IMR-90 (cell line): ENCODE measurements around the gene AKAP6. TPM values are rescaled to one million over a fixed set of nuclear protein-coding genes. Genes with fewer than 3 reads are reported as not detected.

Experiments used
- ATAC-seq: fragments of 200-7000 bp; cut with Tn5 transposase; 2 replicates; pipeline ENCODE4 v1.9.1; 2020; ENCODE audit warnings: low read depth, mild to moderate bottlenecking, moderate library complexity
- BruUV-seq: library from RNA; stranded (reverse); fragments of 400-500 nt; replicated peaks from 2 replicates; lab custom pipeline; 2021; lab: Mats Ljungman, UMichigan
- CTCF ChIA-PET: fragments of 300-600 bp; formaldehyde crosslinking; extraction: SDS; loops from one replicate; lab custom pipeline; 2021; ENCODE audit warnings: antibody characterized with exemption; lab: Yijun Ruan, JAX
- POLR2A ChIA-PET: fragments of 300-600 bp; sonication (Branson Sonifier 250); formaldehyde crosslinking; loops from one replicate; lab custom pipeline; 2022; ENCODE audit warnings: antibody characterized with exemption; ENCODE audit not compliant: unreplicated experiment; lab: Charles Lee
- DNase-seq: peaks from one replicate; pipeline ENCODE4 v3.0.0; 2013
- H2AFZ ChIP-seq: replicated peaks from 2 replicates; pipeline ENCODE3; 2013; ENCODE audit warnings: low read length, mild to moderate bottlenecking; ENCODE audit not compliant: poor library complexity
- H2AK5ac ChIP-seq: 2 replicates; pipeline ENCODE4 v1.6.1; 2013; ENCODE audit warnings: low read depth, low read length, inconsistent platforms
- H2AK9ac ChIP-seq: replicated peaks from 2 replicates; pipeline ENCODE3; 2013; ENCODE audit warnings: mild to moderate bottlenecking, low read depth, low read length, moderate library complexity; ENCODE audit not compliant: poor library complexity
- H2BK120ac ChIP-seq: 2 replicates; pipeline ENCODE4 v1.6.1; 2013; ENCODE audit warnings: low read depth, low read length, inconsistent platforms
- H2BK15ac ChIP-seq: 3 replicates; pipeline ENCODE4 v1.6.1; 2013; ENCODE audit warnings: low read depth, low read length, inconsistent platforms
- H2BK20ac ChIP-seq: 2 replicates; pipeline ENCODE4 v1.6.1; 2013; ENCODE audit warnings: low read depth, mild to moderate bottlenecking, inconsistent platforms, low read length, moderate library complexity
- H2BK5ac ChIP-seq: 2 replicates; pipeline ENCODE4 v1.6.1; 2013; ENCODE audit warnings: mild to moderate bottlenecking, low read depth, low read length, inconsistent platforms; ENCODE audit not compliant: poor library complexity, severe bottlenecking
- H3K14ac ChIP-seq: replicated peaks from 2 replicates; pipeline ENCODE4 v1.6.1; 2013; ENCODE audit warnings: low read depth, low read length, inconsistent platforms
- H3K18ac ChIP-seq: 2 replicates; pipeline ENCODE4 v1.6.1; 2013; ENCODE audit warnings: low read depth, low read length, control low read depth
- H3K23ac ChIP-seq: 2 replicates; pipeline ENCODE4 v1.6.1; 2013; ENCODE audit warnings: low read depth, low read length, inconsistent platforms
- H3K27ac ChIP-seq: 2 replicates; pipeline ENCODE4 v1.5.1; 2013; ENCODE audit warnings: mild to moderate bottlenecking, control low read depth, low read length; ENCODE audit not compliant: insufficient read depth
- H3K27me3 ChIP-seq: 2 replicates; pipeline ENCODE4 v1.6.1; 2013; ENCODE audit warnings: low read length; ENCODE audit not compliant: control insufficient read depth, insufficient read depth
- H3K36me3 ChIP-seq: 2 replicates; pipeline ENCODE4 v1.6.1; 2013; ENCODE audit warnings: low read length, mixed read lengths; ENCODE audit not compliant: control insufficient read depth, insufficient read depth
- H3K4ac ChIP-seq: 2 replicates; pipeline ENCODE4 v1.6.1; 2013; ENCODE audit warnings: low read depth, low read length, inconsistent platforms
- H3K4me1 ChIP-seq: 2 replicates; pipeline ENCODE4 v1.6.1; 2013; ENCODE audit warnings: low read length, mixed read lengths; ENCODE audit not compliant: control insufficient read depth, insufficient read depth
- H3K4me2 ChIP-seq: 2 replicates; pipeline ENCODE4 v1.6.1; 2013; ENCODE audit warnings: low read depth, mild to moderate bottlenecking, control low read depth, low read length, moderate library complexity
- H3K4me3 ChIP-seq: 2 replicates; pipeline ENCODE4 v1.5.1; 2013; ENCODE audit warnings: low read depth, mild to moderate bottlenecking, control low read depth, low read length, moderate library complexity; ENCODE audit not compliant: insufficient read depth
- H3K56ac ChIP-seq: 2 replicates; pipeline ENCODE4 v1.6.1; 2013; ENCODE audit warnings: low read length, inconsistent platforms; ENCODE audit not compliant: insufficient read depth; ENCODE audit errors: extremely low read depth
- H3K79me1 ChIP-seq, 2 experiments: 2 replicates each; pipeline ENCODE4 v1.6.1; 2013; ENCODE audit warnings: low read length in 2 of 2, inconsistent platforms in 1 of 2, low read depth in 1 of 2
- H3K9ac ChIP-seq: 2 replicates; pipeline ENCODE4 v1.6.1; 2013; ENCODE audit warnings: low read depth, low read length, control low read depth
- H3K9me1 ChIP-seq: 2 replicates; pipeline ENCODE4 v1.6.1; 2013; ENCODE audit warnings: low read length, inconsistent platforms; ENCODE audit not compliant: insufficient read depth
- H3K9me3 ChIP-seq: 2 replicates; pipeline ENCODE4 v1.6.1; 2013; ENCODE audit warnings: low read length; ENCODE audit not compliant: control insufficient read depth, insufficient read depth
- H4K20me1 ChIP-seq: 2 replicates; pipeline ENCODE4 v1.6.1; 2013; ENCODE audit warnings: low read length, inconsistent platforms; ENCODE audit not compliant: insufficient read depth
- H4K5ac ChIP-seq: 2 replicates; pipeline ENCODE4 v1.6.1; 2013; ENCODE audit warnings: mild to moderate bottlenecking, low read depth, low read length, control low read depth
- H4K8ac ChIP-seq, 2 experiments: 2 replicates each; pipeline ENCODE4 v1.6.1; 2013; ENCODE audit warnings: low read depth in 2 of 2, low read length in 2 of 2, control low read depth in 1 of 2, inconsistent platforms in 1 of 2
- H4K91ac ChIP-seq: 2 replicates; pipeline ENCODE4 v1.6.1; 2013; ENCODE audit warnings: low read depth, low read length, inconsistent platforms; ENCODE audit not compliant: insufficient read depth
- MXI1 ChIP-seq: IDR thresholded peaks from 2 replicates; pipeline ENCODE4 v1.6.1; 2012; ENCODE audit warnings: low read depth, mild to moderate bottlenecking, low read length, moderate library complexity, borderline replicate concordance
- NFE2L2 ChIP-seq: fragments of 150-350 bp; IDR thresholded peaks from 2 replicates; pipeline ENCODE4 v1.6.1; 2016; ENCODE audit warnings: low read depth, mild to moderate bottlenecking, low read length
- WGBS, 2 experiments: methylation state at CpG; one replicate each; pipeline versions ENCODE4 v1.1.5 to v1.1.7; 2013; ENCODE audit warnings: missing lambda C conversion rate in 2 of 2; ENCODE audit not compliant: insufficient read length in 1 of 2; ENCODE audit errors: extremely low coverage in 2 of 2; 5-methylcytosine and 5-hydroxymethylcytosine counted together
- dilution Hi-C: fragments of 300-500 bp; cut with HindIII; formaldehyde crosslinking; loops from one replicate; pipeline ENCODE4 v1.14.3; 2018; ENCODE audit warnings: low sequenced_read_pairs; ENCODE audit not compliant: unreplicated experiment
- in situ Hi-C: fragments of 300-500 bp; cut with MboI; formaldehyde crosslinking; loops from 3 replicates; pipeline ENCODE4 v1.14.3; 2019; ENCODE audit warnings: low sequenced_read_pairs, inconsistent platforms, mixed read lengths
- intact Hi-C: fragments of 100-400 bp; cut with micrococcal nuclease; formaldehyde crosslinking; loops from 2 replicates; pipeline ENCODE4 v1.10.0; 2022
- polyA plus RNA-seq, 3 experiments: library from polyadenylated mRNA; depleted of rRNA; stranded (reverse); fragments of >200 nt; gene quantifications; 2 replicates each; pipeline ENCODE4 v1.2.3, GENCODE V29; 2012; ENCODE audit warnings: low replicate concordance in 1 of 3
- total RNA-seq: library from RNA; depleted of rRNA; stranded (reverse); fragments of >200 nt; gene quantifications from 2 replicates; pipeline ENCODE4 v1.2.3, GENCODE V29; 2012
- TF ChIP-seq, protein P1 (sequence below): fragments of 150-350 bp; IDR thresholded peaks from 2 replicates; pipeline ENCODE4 v1.6.1; 2017; ENCODE audit warnings: mild to moderate bottlenecking, antibody characterized with exemption, low read length, low read depth

AKAP6 gene
- total and polyA plus RNA-seq, 2 of the 4 experiments (the other 2 are of a cell fraction), result 0.22 to 1.6 TPM

DNA sequence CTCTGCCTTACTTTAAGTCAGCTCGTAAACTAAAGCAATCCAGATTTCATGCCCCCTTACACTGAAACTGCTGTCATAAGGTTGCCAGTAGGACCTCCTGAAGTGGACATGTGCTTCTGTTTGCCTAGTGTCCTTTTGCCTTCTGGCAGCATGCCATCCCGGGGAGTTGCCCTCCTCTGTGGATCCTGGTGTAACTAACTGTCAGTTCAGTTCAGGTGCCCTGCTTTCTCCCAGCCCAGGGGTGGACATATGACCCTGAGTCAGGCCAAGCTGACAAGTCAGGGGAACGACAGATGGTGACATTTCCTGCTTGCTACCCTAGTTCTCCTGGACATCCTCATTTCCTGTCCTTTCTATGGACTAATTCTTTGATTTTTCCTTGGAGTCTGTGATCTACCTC is 25.6 kb downstream of the AKAP6 start:
- intact Hi-C loops (no loop called here), in situ Hi-C loops (no loop called here), dilution Hi-C loops (no loop called here)

More for the DNA sequence above, 25.6 kb downstream of the AKAP6 start:
- Histone ChIP-seq H3K4me2 (no peak overlapping the region), H3K4me1 (peaks cover 2% of the 10 kb centered on the region), H4K8ac (no peak overlapping the region), H3K36me3 (no peaks in the 10 kb centered on the region), H2AK5ac (no peak overlapping the region; the same call in 1 of the 2 replicates), H3K56ac (no peak overlapping the region), H2BK120ac (no peak overlapping the region), H3K14ac (no peak overlapping the region), H3K79me1 (no peaks in the 10 kb centered on the region), H3K27me3 (peaks cover 3% of the 10 kb centered on the region; the same call in 1 of the 2 replicates), H3K27ac (no peak overlapping the region), H4K20me1 (no peaks in the 10 kb centered on the region), H3K9ac (no peak overlapping the region), H2AK9ac (peak overlapping the region; percentile 42), H2BK5ac (no peak overlapping the region), H4K5ac (no peak overlapping the region), H3K9me1 (no peaks in the 10 kb centered on the region), H3K4me3 (no peak overlapping the region), H3K4ac (no peak overlapping the region), H3K18ac (peak overlapping the region; percentile 44), H3K9me3 (no peaks in the 10 kb centered on the region), H3K23ac (peak overlapping the region; percentile 59; the same call in 1 of the 2 replicates), H2BK15ac (peak overlapping the region; percentile 17; the same call in 1 of the 3 replicates), H2BK20ac (no peak overlapping the region), H4K91ac (no peak overlapping the region), H2AFZ (no peak overlapping the region)
- WGBS, 2 experiments, result 40% methylated on average over 1 of the region's 3 CpGs; no CpG with 5 or more reads in 1 of the 2 experiments
- CTCF ChIA-PET, result no interaction called here
- no peak for DNase-seq
- POLR2A ChIA-PET, result no interaction called here
- ATAC-seq, result no peak
- TF ChIP-seq NFE2L2, result no peak
- no peak for TF ChIP-seq MXI1
- TF ChIP-seq, protein P1, sequence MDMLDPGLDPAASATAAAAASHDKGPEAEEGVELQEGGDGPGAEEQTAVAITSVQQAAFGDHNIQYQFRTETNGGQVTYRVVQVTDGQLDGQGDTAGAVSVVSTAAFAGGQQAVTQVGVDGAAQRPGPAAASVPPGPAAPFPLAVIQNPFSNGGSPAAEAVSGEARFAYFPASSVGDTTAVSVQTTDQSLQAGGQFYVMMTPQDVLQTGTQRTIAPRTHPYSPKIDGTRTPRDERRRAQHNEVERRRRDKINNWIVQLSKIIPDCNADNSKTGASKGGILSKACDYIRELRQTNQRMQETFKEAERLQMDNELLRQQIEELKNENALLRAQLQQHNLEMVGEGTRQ, result no peak
- no TSS peak for BruUV-seq
